ENCODE measurements around the gene DPH3. TPM values are rescaled to one million over a fixed set of nuclear protein-coding genes. Genes with fewer than 3 reads are reported as not detected.

DPH3 gene
- total and polyA plus RNA-seq, 10 of the 15 experiments (the other 5 are each of a cell fraction or from before 2014, with no cell fraction given) = 10.8 to 71.8 (median 23.4) TPM

DNA sequence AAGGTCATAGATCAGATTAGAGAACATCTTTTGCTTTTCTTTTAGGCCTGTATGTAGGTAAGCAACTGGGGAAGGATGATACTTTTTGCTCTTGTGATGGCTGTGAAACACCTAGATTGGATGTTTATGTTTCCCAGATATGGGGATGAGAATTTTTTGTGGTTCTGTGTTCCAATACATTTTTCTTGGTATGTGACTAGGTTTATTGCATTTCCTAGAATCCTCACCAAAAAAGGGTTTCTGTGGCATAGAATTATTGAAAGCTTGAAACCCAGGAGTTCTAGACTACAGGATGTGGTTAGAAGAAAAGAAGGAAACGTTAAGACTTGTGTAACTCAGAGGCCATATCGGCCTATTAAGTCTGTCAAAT is 26.1 kb upstream of the DPH3 start (continued):
- TF ChIP-seq PAX8 (IDR thresholded peaks at IDR 0.05) (no peak), BMI1 (IDR thresholded peaks at IDR 0.05; ENCODE audit: borderline replicate concordance) (no peak), NFXL1 (IDR thresholded peaks at IDR 0.05; ENCODE audit: borderline replicate concordance) (no peak), YBX1 (IDR thresholded peaks at IDR 0.05) (no peak), IKZF2 (IDR thresholded peaks at IDR 0.05) (peak; percentile 71 to 82), CBFB (IDR thresholded peaks at IDR 0.05; ENCODE audit: low read depth) (no peak), MYC (IDR thresholded peaks at IDR 0.05; ENCODE audit: insufficient read depth, insufficient read length, insufficient replicate concordance, low read length, severe bottlenecking) (no peak), IRF4 (IDR thresholded peaks at IDR 0.05; ENCODE audit: low read depth, low read length) (no peak), RUNX3 (IDR thresholded peaks at IDR 0.05; ENCODE audit: low read length) (peak; percentile 88), MXI1 (IDR thresholded peaks at IDR 0.05; ENCODE audit: low read depth, low read length) (no peak), HDAC2 (IDR thresholded peaks at IDR 0.05) (no peak), CEBPZ (IDR thresholded peaks at IDR 0.05; ENCODE audit: low read depth, low read length) (no peak), CEBPB (IDR thresholded peaks at IDR 0.05; ENCODE audit: borderline replicate concordance in 1 of 2, low read depth in 2 of 2, low read length in 2 of 2) (no peak), E2F4 (IDR thresholded peaks at IDR 0.05; ENCODE audit: low read depth, low read length) (no peak), IKZF1 (conservative IDR thresholded peaks at IDR 0.05) (peak; percentile 56), SIX5 (IDR thresholded peaks at IDR 0.05; ENCODE audit: low read depth, low read length, severe bottlenecking) (no peak), BCL11A (IDR thresholded peaks at IDR 0.05; ENCODE audit: low read depth, low read length) (0 out of 2 replicates have a peak, but pooled peaks have one; percentile 8), JUNB (IDR thresholded peaks at IDR 0.05) (no peak), GABPA (IDR thresholded peaks at IDR 0.05; ENCODE audit: low read depth) (peak; percentile 40; the same call in 1 of the 2 replicates)
- TF ChIP-seq, protein P1, sequence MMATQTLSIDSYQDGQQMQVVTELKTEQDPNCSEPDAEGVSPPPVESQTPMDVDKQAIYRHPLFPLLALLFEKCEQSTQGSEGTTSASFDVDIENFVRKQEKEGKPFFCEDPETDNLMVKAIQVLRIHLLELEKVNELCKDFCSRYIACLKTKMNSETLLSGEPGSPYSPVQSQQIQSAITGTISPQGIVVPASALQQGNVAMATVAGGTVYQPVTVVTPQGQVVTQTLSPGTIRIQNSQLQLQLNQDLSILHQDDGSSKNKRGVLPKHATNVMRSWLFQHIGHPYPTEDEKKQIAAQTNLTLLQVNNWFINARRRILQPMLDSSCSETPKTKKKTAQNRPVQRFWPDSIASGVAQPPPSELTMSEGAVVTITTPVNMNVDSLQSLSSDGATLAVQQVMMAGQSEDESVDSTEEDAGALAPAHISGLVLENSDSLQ (IDR thresholded peaks at IDR 0.05) = no peak

All from GM12878 (cell line).